ENCODE measurements around the gene FBXL13.
A peak's percentile ranks its signal among the peaks of the same experiment; 100 is the strongest.

Gene FBXL13

GRCh38 chr7:102890971-102891692 lies 183.5 kb downstream of the FBXL13 start:
- no peak for DNase-seq

- DNase-seq, result peak; percentile 79
These were observed 184.2 kb downstream of the FBXL13 start for GRCh38 chr7:102890292-102890970.

- peak; percentile 34 for DNase-seq
These were observed 184.7 kb downstream of the FBXL13 start for GRCh38 chr7:102889851-102890250.

- no peak for DNase-seq
These were observed 185.9 kb downstream of the FBXL13 start for GRCh38 chr7:102888561-102889233.

- DNase-seq, result peak; percentile 69
These were observed 191.3 kb downstream of the FBXL13 start for GRCh38 chr7:102883098-102883860.

GRCh38 chr7:102875700-102876295 lies 198.8 kb downstream of the FBXL13 start:
- DNase-seq, result peak; percentile 100

- DNase-seq, result no peak
These were observed 199.6 kb downstream of the FBXL13 start for GRCh38 chr7:102874966-102875365.

- DNase-seq, result peak; percentile 92
These were observed 200.3 kb downstream of the FBXL13 start for GRCh38 chr7:102874166-102874829.

GRCh38 chr7:102873470-102874165 lies 201.0 kb downstream of the FBXL13 start:
- DNase-seq, result peak; percentile 20

- DNase-seq, result peak; percentile 96
These were observed 202.1 kb downstream of the FBXL13 start for GRCh38 chr7:102872460-102872859.

GRCh38 chr7:102869195-102869594 lies 205.4 kb downstream of the FBXL13 start:
- DNase-seq, result no peak

GRCh38 chr7:102866535-102867215 lies 207.9 kb downstream of the FBXL13 start:
- no peak for DNase-seq

- no peak for DNase-seq
These were observed 209.6 kb downstream of the FBXL13 start for GRCh38 chr7:102864958-102865357.

- DNase-seq, result peak; percentile 94
These were observed 214.2 kb downstream of the FBXL13 start for GRCh38 chr7:102860351-102860811.

GRCh38 chr7:102859799-102860125 lies 214.8 kb downstream of the FBXL13 start:
- DNase-seq, result no peak

GRCh38 chr7:102859084-102859798 lies 215.4 kb downstream of the FBXL13 start:
- DNase-seq, result no peak

GRCh38 chr7:102856036-102856435 lies 218.6 kb downstream of the FBXL13 start:
- DNase-seq, result no peak

- DNase-seq, result no peak
These were observed 225.1 kb downstream of the FBXL13 start for GRCh38 chr7:102849538-102849937.

GRCh38 chr7:102849079-102849478 lies 225.5 kb downstream of the FBXL13 start:
- DNase-seq, result no peak

GRCh38 chr7:102845346-102845745 lies 229.2 kb downstream of the FBXL13 start:
- DNase-seq, result no peak
